ENCODE data around the gene HEATR5A. TPM values are rescaled to one million over a fixed set of nuclear protein-coding genes. Genes with fewer than 3 reads are reported as not detected.

The HEATR5A gene
- total and polyA plus RNA-seq, 11 donors = 22.4 to 57.6 (median 45.5) TPM

GRCh38 chr14:31283153-31283552, 137.2 kb downstream of the HEATR5A start:
- peaks cover 0 to 20% (median 0%) of the 10 kb centered on the region in 12 donors for H3K4me1 ChIP-seq
- no peaks in the 10 kb centered on the region for H3K36me3 ChIP-seq
- peak overlapping the region in 1 of 12 donors; percentile 13 for H3K27ac ChIP-seq
- no peaks in the 10 kb centered on the region for H3K27me3 ChIP-seq
- intact Hi-C loops (cut with DNase I) = loop anchor here in 1 of 10 donors (10.0 kb wide), 1 partner anchor 58 kb away; no protein-coding TSS in a partner anchor
- DNase-seq (no peak), ATAC-seq (no peak)
- 89 to 100% (median 98%) methylated on average over 1 of the region's 1 CpG for WGBS, 4 donors
- no peak overlapping the region for H3K4me3 ChIP-seq
- peaks cover 0 to 8% (median 0%) of the 10 kb centered on the region in 12 donors for H3K9me3 ChIP-seq
- TF ChIP-seq, protein P1, sequence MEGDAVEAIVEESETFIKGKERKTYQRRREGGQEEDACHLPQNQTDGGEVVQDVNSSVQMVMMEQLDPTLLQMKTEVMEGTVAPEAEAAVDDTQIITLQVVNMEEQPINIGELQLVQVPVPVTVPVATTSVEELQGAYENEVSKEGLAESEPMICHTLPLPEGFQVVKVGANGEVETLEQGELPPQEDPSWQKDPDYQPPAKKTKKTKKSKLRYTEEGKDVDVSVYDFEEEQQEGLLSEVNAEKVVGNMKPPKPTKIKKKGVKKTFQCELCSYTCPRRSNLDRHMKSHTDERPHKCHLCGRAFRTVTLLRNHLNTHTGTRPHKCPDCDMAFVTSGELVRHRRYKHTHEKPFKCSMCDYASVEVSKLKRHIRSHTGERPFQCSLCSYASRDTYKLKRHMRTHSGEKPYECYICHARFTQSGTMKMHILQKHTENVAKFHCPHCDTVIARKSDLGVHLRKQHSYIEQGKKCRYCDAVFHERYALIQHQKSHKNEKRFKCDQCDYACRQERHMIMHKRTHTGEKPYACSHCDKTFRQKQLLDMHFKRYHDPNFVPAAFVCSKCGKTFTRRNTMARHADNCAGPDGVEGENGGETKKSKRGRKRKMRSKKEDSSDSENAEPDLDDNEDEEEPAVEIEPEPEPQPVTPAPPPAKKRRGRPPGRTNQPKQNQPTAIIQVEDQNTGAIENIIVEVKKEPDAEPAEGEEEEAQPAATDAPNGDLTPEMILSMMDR (IDR thresholded peaks at IDR 0.05) = no peak
- TF ChIP-seq POLR2A (IDR thresholded peaks at IDR 0.05) = no peak

DNA sequence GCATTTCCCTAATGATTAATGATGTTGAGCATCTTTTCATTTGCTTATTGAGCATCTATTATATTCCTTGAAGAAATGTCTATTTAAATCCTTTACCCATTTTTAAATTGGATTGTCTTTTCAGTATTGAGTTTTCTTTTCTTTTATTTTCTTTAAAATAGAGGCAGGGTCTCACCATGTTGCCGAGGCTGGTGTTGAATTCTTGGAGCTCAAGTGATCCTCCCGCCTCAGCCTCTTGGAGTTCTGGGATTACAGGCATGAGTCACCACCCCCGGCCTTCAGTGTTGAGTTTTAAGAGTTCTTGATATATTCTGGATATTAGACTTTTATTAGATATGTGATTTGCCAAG, 139.5 kb downstream of the HEATR5A start:
- H3K4me1 ChIP-seq = peaks cover 0 to 20% (median 0%) of the 10 kb centered on the region in 12 donors
- ATAC-seq (no peak), DNase-seq (no peak)
- H3K27me3 ChIP-seq = no peaks in the 10 kb centered on the region
- 86 to 88% (median 87%) methylated on average over 3 of the region's 3 CpGs for WGBS, 4 donors
- H3K4me3 ChIP-seq = no peak overlapping the region
- H3K9me3 ChIP-seq = peaks cover 0 to 13% (median 0%) of the 10 kb centered on the region in 12 donors
- H3K27ac ChIP-seq = no peak overlapping the region
- TF ChIP-seq, protein P1 (IDR thresholded peaks at IDR 0.05) = no peak
- TF ChIP-seq POLR2A (IDR thresholded peaks at IDR 0.05) = no peak
- intact Hi-C loops (cut with DNase I) = loop anchor here in 1 of 10 donors (10.0 kb wide), 1 partner anchor 56 kb away; no protein-coding TSS in a partner anchor
- no peaks in the 10 kb centered on the region for H3K36me3 ChIP-seq

GRCh38 chr14:31280132-31280870, 140.0 kb downstream of the HEATR5A start:
- intact Hi-C loops (cut with DNase I) = loop anchor here in 1 of 10 donors (10.0 kb wide), 1 partner anchor 56 kb away; no protein-coding TSS in a partner anchor
- Histone ChIP-seq H3K9me3 (peaks cover 0 to 18% (median 1%) of the 10 kb centered on the region in 12 donors), H3K36me3 (no peaks in the 10 kb centered on the region), H3K27ac (no peak overlapping the region), H3K4me3 (no peak overlapping the region), H3K4me1 (peaks cover 0 to 20% (median 0%) of the 10 kb centered on the region in 12 donors), H3K27me3 (no peaks in the 10 kb centered on the region)
- TF ChIP-seq POLR2A (IDR thresholded peaks at IDR 0.05) = no peak
- TF ChIP-seq, protein P1 (IDR thresholded peaks at IDR 0.05) = no peak
- 81 to 90% (median 84%) methylated on average over 4 of the region's 4 CpGs for WGBS, 4 donors
- DNase-seq = no peak
- no peak for ATAC-seq

DNA sequence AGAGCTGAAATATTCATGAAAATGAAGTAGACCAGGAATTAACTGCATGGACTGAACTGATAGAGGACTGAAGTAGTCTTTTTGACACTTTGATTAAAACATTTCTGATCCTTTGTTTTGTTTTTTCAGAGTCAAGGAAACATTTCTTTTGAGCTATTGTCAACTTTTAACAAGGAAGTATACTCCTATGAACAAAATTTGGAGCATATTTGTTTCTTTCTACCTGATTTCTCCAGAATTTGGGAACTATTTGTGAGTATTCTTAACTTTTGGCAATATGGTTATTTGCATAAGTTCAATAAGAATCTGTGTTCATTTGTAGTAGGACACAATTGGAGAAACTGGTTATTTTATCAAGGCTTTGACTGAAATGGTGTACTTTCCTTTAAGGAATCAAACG, 141.5 kb downstream of the HEATR5A start:
- H3K36me3 ChIP-seq = no peaks in the 10 kb centered on the region
- 81 to 92% (median 87%) methylated on average over 1 of the region's 1 CpG for WGBS, 4 donors
- TF ChIP-seq POLR2A (IDR thresholded peaks at IDR 0.05) = no peak
- TF ChIP-seq, protein P1 (IDR thresholded peaks at IDR 0.05) = no peak
- peaks cover 0 to 16% (median 0%) of the 10 kb centered on the region in 12 donors for H3K4me1 ChIP-seq
- H3K27ac ChIP-seq = no peak overlapping the region
- no peaks in the 10 kb centered on the region for H3K27me3 ChIP-seq
- intact Hi-C loops (cut with DNase I) = no loop called here
- H3K9me3 ChIP-seq = peaks cover 0 to 19% (median 1%) of the 10 kb centered on the region in 12 donors
- DNase-seq (no peak), ATAC-seq (no peak)
- no peak overlapping the region for H3K4me3 ChIP-seq
